Upper lobe of left lung (tissue), 6 donors: ENCODE measurements around the gene TMEM238. TPM values are rescaled to one million over a fixed set of nuclear protein-coding genes. Genes with fewer than 3 reads are reported as not detected.

Experiments used
- ATAC-seq, 2 donors: fragments of 200-7000 bp; cut with Tn5 transposase; one replicate each; pipeline ENCODE4 v1.9.1; 2022; ENCODE audit warnings: mild to moderate bottlenecking in 2 of 2, moderate library complexity in 2 of 2; ENCODE audit not compliant: low FRiP score in 2 of 2
- DNase-seq, 2 donors: peaks; one replicate each; pipeline ENCODE4 v3.0.0-alpha.2; 2019 to 2020
- H3K27ac ChIP-seq, 4 donors: fragments of 200-600 bp; sonication (generic); one replicate each; pipeline ENCODE4 v1.5.1; 2016 to 2019
- H3K27me3 ChIP-seq, 4 donors: fragments of 200-600 bp; sonication (generic); one replicate each; pipeline ENCODE4 v1.5.1; 2017 to 2019
- H3K36me3 ChIP-seq, 4 donors: fragments of 200-600 bp; sonication (generic); one replicate each; pipeline ENCODE4 v1.5.1; 2016 to 2019
- H3K4me1 ChIP-seq, 4 donors: fragments of 200-600 bp; sonication (generic); one replicate each; pipeline ENCODE4 v1.5.1; 2018 to 2019
- H3K4me3 ChIP-seq, 4 donors: fragments of 200-600 bp; sonication (generic); one replicate each; pipeline ENCODE4 v1.5.1; 2017 to 2019; ENCODE audit warnings: mild to moderate bottlenecking in 2 of 4, moderate library complexity in 1 of 4
- H3K9me3 ChIP-seq, 4 donors: fragments of 200-600 bp; sonication (generic); one replicate each; pipeline ENCODE4 v1.5.1; 2018 to 2019
- CTCF ChIP-seq, 6 experiments: fragments of 450-650 bp in 4 of 6; fragments of 200-600 bp in 2 of 6; sonication (generic) in 2 of 6; IDR thresholded peaks; one replicate each; pipeline ENCODE4 v1.5.1; 2016 to 2019; ENCODE audit warnings: antibody characterized with exemption in 6 of 6
- EP300 ChIP-seq, 4 donors: sonication (generic); formaldehyde crosslinking; IDR thresholded peaks; one replicate each; pipeline ENCODE4 v1.5.1; 2017; ENCODE audit warnings: antibody characterized with exemption in 4 of 4, control low read depth in 2 of 4
- POLR2A ChIP-seq, 4 donors: fragments of 450-650 bp; IDR thresholded peaks; one replicate each; pipeline ENCODE4 v1.5.1; 2016 to 2017; ENCODE audit warnings: antibody characterized with exemption in 4 of 4, mild to moderate bottlenecking in 2 of 4
- POLR2AphosphoS5 ChIP-seq, 2 donors: sonication (generic); formaldehyde crosslinking; IDR thresholded peaks; one replicate each; pipeline ENCODE4 v1.5.1; 2017; ENCODE audit warnings: antibody characterized with exemption in 2 of 2
- WGBS, 2 donors: methylation state at CpG; one replicate each; pipeline ENCODE4 v1.1.5; 2017 to 2018; 5-methylcytosine and 5-hydroxymethylcytosine counted together
- total RNA-seq, 6 donors: library from RNA; depleted of rRNA in 4 of 6; stranded (reverse); fragments of >200 nt in 4 of 6; gene quantifications; one replicate each; pipeline versions ENCODE4 v1.1.0 to v1.2.1, GENCODE V29; 2016 to 2021
- donor health status: DM: no; HTN: no; CAD: no; lungs with moderate emphysema.
- donor health status: DM: no; HTN: yes; CAD: no; lungs with severe emphysema.

Gene TMEM238
- total RNA-seq, 6 donors from 2014 or later: 22.0 to 54.6 (median 36.0) TPM

DNA sequence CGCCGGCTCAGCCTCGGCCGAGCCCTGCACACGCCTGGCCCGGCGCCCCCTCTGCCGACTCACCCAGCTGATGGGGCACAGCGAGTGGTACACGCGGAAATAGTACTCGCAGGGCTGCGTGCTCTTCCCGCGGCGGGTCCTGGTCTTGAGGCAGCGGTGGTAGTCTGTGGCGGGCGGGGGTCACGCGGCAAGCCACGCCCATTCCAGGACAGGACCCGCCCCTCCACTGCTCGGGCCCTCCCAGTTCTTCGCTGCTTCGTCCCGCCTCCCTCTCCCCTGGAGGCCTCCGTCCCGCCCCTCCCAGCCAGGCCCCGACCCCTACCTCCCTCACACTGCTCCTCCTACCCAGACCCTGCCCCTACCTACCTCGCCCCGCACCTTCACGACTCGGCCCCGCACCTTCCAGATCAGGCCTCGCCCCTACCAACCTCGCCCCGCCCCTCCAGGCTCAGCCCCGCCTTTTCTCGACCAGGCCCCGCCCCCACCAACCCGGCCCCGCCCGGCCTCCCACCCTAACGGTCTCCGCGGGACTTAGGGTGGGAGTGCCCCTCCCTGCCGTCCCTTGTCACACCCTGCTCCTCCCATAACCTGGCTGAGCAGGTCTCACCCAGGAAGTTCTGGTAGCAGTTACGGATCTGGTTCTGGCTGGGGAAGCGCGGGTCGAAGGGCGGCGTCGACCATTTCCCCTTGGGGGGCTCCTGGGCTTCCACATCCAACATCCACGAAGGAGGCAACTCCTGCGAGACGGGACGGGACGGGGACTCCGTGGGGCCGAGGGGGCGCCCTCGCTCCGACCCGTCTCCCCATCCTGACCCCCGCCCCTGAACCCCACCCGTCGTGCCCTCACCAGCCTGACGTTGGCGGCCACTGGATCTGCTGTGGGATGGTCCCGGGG is 30.0 kb downstream of the TMEM238 start:
- Histone ChIP-seq H3K4me1 (peaks cover 15 to 22% (median 19%) of the 10 kb centered on the region in 4 donors), H3K9me3 (no peaks in the 10 kb centered on the region), H3K36me3 (no peaks in the 10 kb centered on the region), H3K27me3 (peaks cover 2 to 36% (median 23%) of the 10 kb centered on the region in 4 donors), H3K27ac (no peak overlapping the region), H3K4me3 (peak overlapping the region; percentile 10 to 53 (median 42))
- DNase-seq (peak; percentile 82 to 93), ATAC-seq (peak in 1 of 2 donors; percentile 90)
- TF ChIP-seq CTCF (IDR thresholded peaks at IDR 0.05) (no peak), POLR2A (IDR thresholded peaks at IDR 0.05) (no peak), POLR2AphosphoS5 (IDR thresholded peaks at IDR 0.05) (no peak), EP300 (IDR thresholded peaks at IDR 0.05) (no peak)
- 2 to 4% methylated on average over 19 to 41 of the region's 72 CpGs for WGBS, 2 donors

GRCh38 chr19:55353356-55353802 is 30.7 kb downstream of the TMEM238 start:
- Histone ChIP-seq H3K4me1 (peaks cover 15 to 25% (median 20%) of the 10 kb centered on the region in 4 donors), H3K27me3 (peaks cover 2 to 36% (median 23%) of the 10 kb centered on the region in 4 donors), H3K4me3 (peak overlapping the region in 3 of 4 donors; percentile 33 to 53 (median 51)), H3K27ac (no peak overlapping the region), H3K9me3 (no peaks in the 10 kb centered on the region), H3K36me3 (no peaks in the 10 kb centered on the region)
- ATAC-seq (no peak), DNase-seq (peak in 1 of 2 donors; percentile 59)
- 2% methylated on average over 21 to 24 of the region's 24 CpGs for WGBS, 2 donors
- TF ChIP-seq POLR2A (IDR thresholded peaks at IDR 0.05) (no peak), POLR2AphosphoS5 (IDR thresholded peaks at IDR 0.05) (no peak), CTCF (IDR thresholded peaks at IDR 0.05) (no peak), EP300 (IDR thresholded peaks at IDR 0.05) (no peak)

DNA sequence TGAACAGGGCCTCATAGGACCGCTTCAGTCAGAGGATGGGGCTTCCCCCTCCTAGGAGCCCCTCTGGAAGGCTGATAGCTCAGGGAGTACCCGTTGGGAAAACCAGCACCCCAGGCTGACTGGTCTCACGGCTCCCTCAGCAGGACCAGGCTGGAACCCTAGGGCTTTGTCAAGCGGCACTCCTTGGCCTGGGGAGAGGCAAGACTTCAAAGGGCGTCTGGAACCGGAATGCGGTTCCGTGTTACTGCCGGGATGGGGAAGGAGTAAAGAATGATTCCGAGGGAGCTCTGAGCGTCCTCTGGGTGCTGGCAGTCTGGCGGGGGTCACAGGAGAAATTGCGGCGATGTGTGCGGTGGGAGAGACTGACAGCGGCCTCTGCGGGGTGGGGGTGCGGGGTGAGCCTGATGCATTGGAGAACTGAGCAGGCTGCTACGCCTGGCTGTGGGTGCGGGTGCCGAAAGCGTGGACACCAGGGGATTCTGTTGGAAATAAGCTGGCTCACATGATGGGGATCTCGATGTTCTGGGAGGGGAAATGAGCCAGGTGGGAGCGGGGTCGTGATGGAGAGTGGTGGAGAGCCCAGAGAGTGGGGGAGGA is 31.4 kb downstream of the TMEM238 start:
- ATAC-seq (no peak), DNase-seq (no peak)
- H3K27me3 ChIP-seq: peaks cover 2 to 36% (median 23%) of the 10 kb centered on the region in 4 donors
- H3K9me3 ChIP-seq: no peaks in the 10 kb centered on the region
- WGBS, 2 donors: 65 to 67% methylated on average over 22 to 25 of the region's 25 CpGs
- H3K4me3 ChIP-seq: no peak overlapping the region
- H3K4me1 ChIP-seq: peaks cover 15 to 30% (median 20%) of the 10 kb centered on the region in 4 donors
- H3K27ac ChIP-seq: no peak overlapping the region
- no peak for TF ChIP-seq POLR2A (IDR thresholded peaks at IDR 0.05)
- no peak for TF ChIP-seq CTCF (IDR thresholded peaks at IDR 0.05)
- no peak for TF ChIP-seq POLR2AphosphoS5 (IDR thresholded peaks at IDR 0.05)
- no peak for TF ChIP-seq EP300 (IDR thresholded peaks at IDR 0.05)
- no peaks in the 10 kb centered on the region for H3K36me3 ChIP-seq

DNA sequence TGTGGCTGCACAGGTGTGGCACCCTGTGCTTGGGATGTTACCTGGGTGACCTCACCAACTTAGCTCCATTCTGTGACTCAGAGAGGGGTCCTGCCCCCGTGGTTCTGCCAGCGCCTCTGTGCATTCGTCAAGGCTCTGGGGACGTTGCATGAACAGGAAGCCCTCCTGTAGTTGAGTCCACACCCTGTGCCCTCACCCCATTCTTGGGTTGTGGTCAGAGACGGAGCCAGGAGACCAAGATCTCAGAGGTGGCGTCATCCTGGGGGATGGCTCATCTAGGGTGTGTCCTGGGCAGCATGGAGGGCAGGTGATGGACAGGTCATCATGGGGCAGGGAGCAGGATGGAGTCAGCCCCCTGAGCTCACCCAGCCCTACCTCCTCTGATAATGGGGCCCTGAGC is 32.1 kb downstream of the TMEM238 start:
- DNase-seq (no peak), ATAC-seq (no peak)
- H3K4me3 ChIP-seq: no peak overlapping the region
- no peak overlapping the region for H3K27ac ChIP-seq
- H3K4me1 ChIP-seq: peaks cover 15 to 30% (median 20%) of the 10 kb centered on the region in 4 donors
- WGBS, 2 donors: 50 to 74% methylated on average over 4 to 6 of the region's 6 CpGs
- peaks cover 2 to 36% (median 23%) of the 10 kb centered on the region in 4 donors for H3K27me3 ChIP-seq
- no peaks in the 10 kb centered on the region for H3K9me3 ChIP-seq
- TF ChIP-seq POLR2A (IDR thresholded peaks at IDR 0.05) (no peak), POLR2AphosphoS5 (IDR thresholded peaks at IDR 0.05) (no peak), CTCF (IDR thresholded peaks at IDR 0.05) (no peak), EP300 (IDR thresholded peaks at IDR 0.05) (no peak)
- peaks cover 0 to 5% (median 2%) of the 10 kb centered on the region in 4 donors for H3K36me3 ChIP-seq
